Ishikawa (cell line): ENCODE results near the gene CAMTA1.

Experiments used
- CEBPB ChIP-seq: IDR thresholded peaks from 2 replicates; pipeline ENCODE4 v1.6.1; 2012
- CREB1 ChIP-seq: IDR thresholded peaks from 2 replicates; pipeline ENCODE4 v1.6.1; 2012; ENCODE audit warnings: low read depth
- EGR1 ChIP-seq: IDR thresholded peaks from 2 replicates; pipeline ENCODE4 v1.6.1; 2012
- EP300 ChIP-seq: IDR thresholded peaks from 2 replicates; pipeline ENCODE4 v1.6.1; 2012; ENCODE audit warnings: borderline replicate concordance
- FOXM1 ChIP-seq: IDR thresholded peaks from 2 replicates; pipeline ENCODE4 v1.6.1; 2012; ENCODE audit warnings: low read depth, borderline replicate concordance
- NFIC ChIP-seq: IDR thresholded peaks from 2 replicates; pipeline ENCODE4 v1.6.1; 2012
- RAD21 ChIP-seq: IDR thresholded peaks from 2 replicates; pipeline ENCODE4 v1.6.1; 2012; ENCODE audit warnings: low read depth
- TAF1 ChIP-seq: IDR thresholded peaks from 2 replicates; pipeline ENCODE4 v1.6.1; 2012; ENCODE audit warnings: low read depth, mild to moderate bottlenecking
- TCF12 ChIP-seq: IDR thresholded peaks from 2 replicates; pipeline ENCODE4 v1.6.1; 2012; ENCODE audit warnings: low read depth
- TEAD4 ChIP-seq: IDR thresholded peaks from 2 replicates; pipeline ENCODE4 v1.6.1; 2012
- USF1 ChIP-seq: IDR thresholded peaks from 2 replicates; pipeline ENCODE4 v1.6.1; 2012
- YY1 ChIP-seq: IDR thresholded peaks from 2 replicates; pipeline ENCODE4 v1.6.1; 2012; ENCODE audit warnings: low read depth
- ZBTB7A ChIP-seq: IDR thresholded peaks from 2 replicates; pipeline ENCODE4 v1.6.1; 2012; ENCODE audit warnings: low read depth
- TF ChIP-seq, protein P1 (sequence below): IDR thresholded peaks from 2 replicates; pipeline ENCODE4 v1.6.1; 2012; ENCODE audit warnings: low read depth, mild to moderate bottlenecking
- TF ChIP-seq, protein P2 (sequence below): IDR thresholded peaks from 2 replicates; pipeline ENCODE4 v1.6.1; 2012

The CAMTA1 gene

GRCh38 chr1:7485086-7485780 is 700.0 kb downstream of the CAMTA1 start:
- no peak for TF ChIP-seq EGR1
- no peak for TF ChIP-seq CREB1
- TF ChIP-seq TAF1: no peak
- TF ChIP-seq ZBTB7A: no peak
- no peak for TF ChIP-seq USF1
- TF ChIP-seq TEAD4: no peak
- no peak for TF ChIP-seq YY1
- TF ChIP-seq, protein P1, sequence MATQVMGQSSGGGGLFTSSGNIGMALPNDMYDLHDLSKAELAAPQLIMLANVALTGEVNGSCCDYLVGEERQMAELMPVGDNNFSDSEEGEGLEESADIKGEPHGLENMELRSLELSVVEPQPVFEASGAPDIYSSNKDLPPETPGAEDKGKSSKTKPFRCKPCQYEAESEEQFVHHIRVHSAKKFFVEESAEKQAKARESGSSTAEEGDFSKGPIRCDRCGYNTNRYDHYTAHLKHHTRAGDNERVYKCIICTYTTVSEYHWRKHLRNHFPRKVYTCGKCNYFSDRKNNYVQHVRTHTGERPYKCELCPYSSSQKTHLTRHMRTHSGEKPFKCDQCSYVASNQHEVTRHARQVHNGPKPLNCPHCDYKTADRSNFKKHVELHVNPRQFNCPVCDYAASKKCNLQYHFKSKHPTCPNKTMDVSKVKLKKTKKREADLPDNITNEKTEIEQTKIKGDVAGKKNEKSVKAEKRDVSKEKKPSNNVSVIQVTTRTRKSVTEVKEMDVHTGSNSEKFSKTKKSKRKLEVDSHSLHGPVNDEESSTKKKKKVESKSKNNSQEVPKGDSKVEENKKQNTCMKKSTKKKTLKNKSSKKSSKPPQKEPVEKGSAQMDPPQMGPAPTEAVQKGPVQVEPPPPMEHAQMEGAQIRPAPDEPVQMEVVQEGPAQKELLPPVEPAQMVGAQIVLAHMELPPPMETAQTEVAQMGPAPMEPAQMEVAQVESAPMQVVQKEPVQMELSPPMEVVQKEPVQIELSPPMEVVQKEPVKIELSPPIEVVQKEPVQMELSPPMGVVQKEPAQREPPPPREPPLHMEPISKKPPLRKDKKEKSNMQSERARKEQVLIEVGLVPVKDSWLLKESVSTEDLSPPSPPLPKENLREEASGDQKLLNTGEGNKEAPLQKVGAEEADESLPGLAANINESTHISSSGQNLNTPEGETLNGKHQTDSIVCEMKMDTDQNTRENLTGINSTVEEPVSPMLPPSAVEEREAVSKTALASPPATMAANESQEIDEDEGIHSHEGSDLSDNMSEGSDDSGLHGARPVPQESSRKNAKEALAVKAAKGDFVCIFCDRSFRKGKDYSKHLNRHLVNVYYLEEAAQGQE: no peak
- TF ChIP-seq, protein P2, sequence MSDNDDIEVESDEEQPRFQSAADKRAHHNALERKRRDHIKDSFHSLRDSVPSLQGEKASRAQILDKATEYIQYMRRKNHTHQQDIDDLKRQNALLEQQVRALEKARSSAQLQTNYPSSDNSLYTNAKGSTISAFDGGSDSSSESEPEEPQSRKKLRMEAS: no peak
- no peak for TF ChIP-seq TCF12

DNA sequence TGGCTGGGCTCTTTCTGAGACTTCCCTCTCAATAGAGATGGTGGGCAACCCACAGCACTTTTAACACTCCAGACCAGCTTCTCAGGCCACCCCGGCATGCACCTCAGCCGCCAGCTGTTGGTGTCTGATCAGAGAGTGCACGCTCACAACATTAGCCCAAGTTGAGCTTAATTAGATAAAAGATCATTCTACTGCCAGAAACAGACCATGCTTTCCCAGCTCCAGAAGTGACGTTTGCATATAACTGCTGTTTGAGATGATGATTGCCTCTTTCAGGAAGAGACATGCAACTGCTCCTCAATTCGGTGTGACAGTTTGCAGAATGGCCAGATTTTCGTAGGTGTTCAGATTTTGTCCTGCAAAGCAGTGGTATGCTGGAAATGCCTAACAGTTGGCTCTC is 700.6 kb downstream of the CAMTA1 start:
- no peak for TF ChIP-seq CREB1
- no peak for TF ChIP-seq ZBTB7A
- no peak for TF ChIP-seq CEBPB
- TF ChIP-seq NFIC: no peak
- no peak for TF ChIP-seq USF1
- TF ChIP-seq EP300: no peak
- TF ChIP-seq YY1: no peak
- TF ChIP-seq FOXM1: no peak
- TF ChIP-seq TEAD4: no peak
- no peak for TF ChIP-seq RAD21
- TF ChIP-seq, protein P2: no peak
- TF ChIP-seq TCF12: no peak
- TF ChIP-seq, protein P1: no peak
- TF ChIP-seq EGR1: no peak
- no peak for TF ChIP-seq TAF1

GRCh38 chr1:7487766-7488474 is 702.7 kb downstream of the CAMTA1 start:
- no peak for TF ChIP-seq CEBPB
- TF ChIP-seq, protein P1: no peak
- no peak for TF ChIP-seq TCF12
- TF ChIP-seq TAF1: no peak
- no peak for TF ChIP-seq EP300

DNA sequence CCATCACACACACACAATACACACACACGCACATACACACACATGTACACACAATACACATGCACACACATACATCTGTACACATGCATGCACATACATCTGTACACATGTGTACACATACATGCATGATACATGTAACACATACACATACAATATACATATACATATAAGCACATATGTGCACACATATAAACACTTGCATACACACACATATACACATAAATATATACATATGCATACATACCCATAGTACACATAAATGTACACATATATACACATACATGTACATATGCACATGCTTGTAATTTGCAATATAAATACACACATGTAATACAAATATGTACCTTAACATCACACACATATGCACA is 703.2 kb downstream of the CAMTA1 start:
- TF ChIP-seq, protein P2: no peak
- TF ChIP-seq CREB1: no peak
- no peak for TF ChIP-seq CEBPB
- TF ChIP-seq FOXM1: no peak
- TF ChIP-seq TEAD4: no peak
- TF ChIP-seq, protein P1: no peak
- no peak for TF ChIP-seq RAD21
- no peak for TF ChIP-seq YY1
- TF ChIP-seq USF1: no peak
- TF ChIP-seq ZBTB7A: no peak
- no peak for TF ChIP-seq EGR1
- no peak for TF ChIP-seq NFIC
- no peak for TF ChIP-seq TCF12
- TF ChIP-seq TAF1: no peak
- TF ChIP-seq EP300: no peak
